ENCODE data around the gene PNMA6E.

GRCh38 chrX:153375571-153375970 is 25.6 kb downstream of the PNMA6E start:
- TF ChIP-seq, protein P1, sequence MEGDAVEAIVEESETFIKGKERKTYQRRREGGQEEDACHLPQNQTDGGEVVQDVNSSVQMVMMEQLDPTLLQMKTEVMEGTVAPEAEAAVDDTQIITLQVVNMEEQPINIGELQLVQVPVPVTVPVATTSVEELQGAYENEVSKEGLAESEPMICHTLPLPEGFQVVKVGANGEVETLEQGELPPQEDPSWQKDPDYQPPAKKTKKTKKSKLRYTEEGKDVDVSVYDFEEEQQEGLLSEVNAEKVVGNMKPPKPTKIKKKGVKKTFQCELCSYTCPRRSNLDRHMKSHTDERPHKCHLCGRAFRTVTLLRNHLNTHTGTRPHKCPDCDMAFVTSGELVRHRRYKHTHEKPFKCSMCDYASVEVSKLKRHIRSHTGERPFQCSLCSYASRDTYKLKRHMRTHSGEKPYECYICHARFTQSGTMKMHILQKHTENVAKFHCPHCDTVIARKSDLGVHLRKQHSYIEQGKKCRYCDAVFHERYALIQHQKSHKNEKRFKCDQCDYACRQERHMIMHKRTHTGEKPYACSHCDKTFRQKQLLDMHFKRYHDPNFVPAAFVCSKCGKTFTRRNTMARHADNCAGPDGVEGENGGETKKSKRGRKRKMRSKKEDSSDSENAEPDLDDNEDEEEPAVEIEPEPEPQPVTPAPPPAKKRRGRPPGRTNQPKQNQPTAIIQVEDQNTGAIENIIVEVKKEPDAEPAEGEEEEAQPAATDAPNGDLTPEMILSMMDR (IDR thresholded peaks at IDR 0.05): no peak
- no peak for TF ChIP-seq EZH2 (IDR thresholded peaks at IDR 0.05; ENCODE audit: borderline replicate concordance, insufficient read depth, low read depth, low read length, poor library complexity, severe bottlenecking)

Data from B cell (primary cell).